Adrenal gland (tissue), 5 donors: ENCODE results near the gene SOX13.

Experiments
- POLR2A ChIP-seq, 2 donors: fragments of 450-650 bp; IDR thresholded peaks; one replicate each; pipeline ENCODE4 v1.6.1; 2017; ENCODE audit warnings: antibody characterized with exemption in 2 of 2, mild to moderate bottlenecking in 2 of 2, moderate library complexity in 1 of 2
- TF ChIP-seq, protein P1 (sequence below), 6 experiments: fragments of 450-650 bp in 4 of 6; fragments of 200-600 bp in 2 of 6; sonication (generic) in 1 of 6; IDR thresholded peaks; 1 replicate in 5 of 6; 2 replicates in 1 of 6; pipeline versions ENCODE4 v1.5.1 to v1.8.0; 2016 to 2021; ENCODE audit warnings: antibody characterized with exemption in 6 of 6, mild to moderate bottlenecking in 2 of 6, moderate library complexity in 1 of 6
- donor health status: DM: no; HTN: no; CAD: no.

DNA sequence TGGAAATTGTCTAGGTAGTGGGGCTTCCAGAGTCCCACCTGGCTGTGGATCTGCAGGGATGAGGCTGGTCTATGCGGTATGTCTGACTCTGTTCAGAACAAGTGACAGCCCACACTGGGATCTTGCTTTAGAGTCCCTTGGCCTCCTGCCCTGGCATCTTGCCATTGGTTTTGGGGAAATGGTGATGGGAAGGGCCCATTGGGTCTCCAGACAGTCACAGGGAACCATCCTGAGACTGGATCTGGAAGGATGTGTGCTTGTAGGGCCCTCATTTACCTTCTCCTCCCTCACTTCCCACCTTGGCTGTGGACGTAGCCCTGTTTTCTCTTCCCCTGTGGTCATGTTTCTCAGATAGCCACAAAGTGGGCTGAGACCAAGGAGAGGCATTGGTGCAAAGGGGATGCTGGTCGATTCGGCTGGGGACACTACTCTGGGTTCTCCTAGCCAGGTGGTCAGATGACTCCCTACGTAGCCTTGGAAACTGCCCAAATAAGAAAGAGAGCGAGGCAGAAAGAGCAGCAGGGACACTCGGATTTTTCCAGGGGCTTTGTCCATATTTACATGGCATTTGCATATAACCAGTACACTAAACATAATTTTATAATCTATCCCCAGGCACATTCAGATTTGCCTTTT lies 15.1 kb downstream of the SOX13 start:
- TF ChIP-seq POLR2A (IDR thresholded peaks at IDR 0.05), result no peak
- TF ChIP-seq, protein P1, sequence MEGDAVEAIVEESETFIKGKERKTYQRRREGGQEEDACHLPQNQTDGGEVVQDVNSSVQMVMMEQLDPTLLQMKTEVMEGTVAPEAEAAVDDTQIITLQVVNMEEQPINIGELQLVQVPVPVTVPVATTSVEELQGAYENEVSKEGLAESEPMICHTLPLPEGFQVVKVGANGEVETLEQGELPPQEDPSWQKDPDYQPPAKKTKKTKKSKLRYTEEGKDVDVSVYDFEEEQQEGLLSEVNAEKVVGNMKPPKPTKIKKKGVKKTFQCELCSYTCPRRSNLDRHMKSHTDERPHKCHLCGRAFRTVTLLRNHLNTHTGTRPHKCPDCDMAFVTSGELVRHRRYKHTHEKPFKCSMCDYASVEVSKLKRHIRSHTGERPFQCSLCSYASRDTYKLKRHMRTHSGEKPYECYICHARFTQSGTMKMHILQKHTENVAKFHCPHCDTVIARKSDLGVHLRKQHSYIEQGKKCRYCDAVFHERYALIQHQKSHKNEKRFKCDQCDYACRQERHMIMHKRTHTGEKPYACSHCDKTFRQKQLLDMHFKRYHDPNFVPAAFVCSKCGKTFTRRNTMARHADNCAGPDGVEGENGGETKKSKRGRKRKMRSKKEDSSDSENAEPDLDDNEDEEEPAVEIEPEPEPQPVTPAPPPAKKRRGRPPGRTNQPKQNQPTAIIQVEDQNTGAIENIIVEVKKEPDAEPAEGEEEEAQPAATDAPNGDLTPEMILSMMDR (IDR thresholded peaks at IDR 0.05), result no peak
